ENCODE measurements around the gene CALHM5.
A peak's percentile ranks its signal among the peaks of the same experiment; 100 is the strongest.
"Not testable (repeated sequence)": the region's sequence is repeated elsewhere in the genome, so short reads cannot be mapped to it uniquely, and the experiment has no call there.

Gene CALHM5, protein sequence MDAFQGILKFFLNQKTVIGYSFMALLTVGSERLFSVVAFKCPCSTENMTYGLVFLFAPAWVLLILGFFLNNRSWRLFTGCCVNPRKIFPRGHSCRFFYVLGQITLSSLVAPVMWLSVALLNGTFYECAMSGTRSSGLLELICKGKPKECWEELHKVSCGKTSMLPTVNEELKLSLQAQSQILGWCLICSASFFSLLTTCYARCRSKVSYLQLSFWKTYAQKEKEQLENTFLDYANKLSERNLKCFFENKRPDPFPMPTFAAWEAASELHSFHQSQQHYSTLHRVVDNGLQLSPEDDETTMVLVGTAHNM

DNA sequence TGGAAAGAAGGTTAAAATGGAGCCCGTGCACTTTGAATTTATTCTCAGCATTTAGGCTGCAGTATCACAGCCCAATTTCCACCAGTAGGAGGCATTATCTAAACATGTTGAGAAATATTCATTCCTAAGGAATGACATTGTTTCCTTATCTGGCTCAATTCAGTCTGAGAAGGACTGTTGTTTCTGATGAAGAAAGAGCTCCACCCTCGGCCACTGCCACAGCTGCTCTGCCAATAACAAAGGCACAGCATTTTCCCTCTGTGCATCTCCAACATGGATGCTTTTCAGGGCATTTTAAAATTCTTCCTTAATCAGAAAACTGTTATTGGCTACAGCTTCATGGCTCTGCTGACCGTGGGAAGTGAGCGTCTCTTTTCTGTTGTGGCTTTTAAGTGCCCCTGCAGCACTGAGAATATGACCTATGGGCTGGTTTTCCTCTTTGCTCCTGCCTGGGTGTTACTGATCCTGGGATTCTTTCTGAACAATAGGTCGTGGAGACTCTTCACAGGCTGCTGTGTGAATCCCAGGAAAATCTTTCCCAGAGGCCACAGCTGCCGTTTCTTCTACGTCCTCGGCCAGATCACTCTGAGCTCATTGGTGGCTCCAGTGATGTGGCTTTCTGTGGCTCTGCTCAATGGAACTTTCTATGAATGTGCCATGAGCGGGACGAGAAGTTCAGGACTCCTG is at the start of gene CALHM5:
Gene CALHM5, plus strand, starts transcription at position 216 of the 687 bp plus-strand sequence. Its CDS starts 58 bp downstream, at position 274.
- DNase-seq (ENCODE audit: low read depth) = no peak

DNA sequence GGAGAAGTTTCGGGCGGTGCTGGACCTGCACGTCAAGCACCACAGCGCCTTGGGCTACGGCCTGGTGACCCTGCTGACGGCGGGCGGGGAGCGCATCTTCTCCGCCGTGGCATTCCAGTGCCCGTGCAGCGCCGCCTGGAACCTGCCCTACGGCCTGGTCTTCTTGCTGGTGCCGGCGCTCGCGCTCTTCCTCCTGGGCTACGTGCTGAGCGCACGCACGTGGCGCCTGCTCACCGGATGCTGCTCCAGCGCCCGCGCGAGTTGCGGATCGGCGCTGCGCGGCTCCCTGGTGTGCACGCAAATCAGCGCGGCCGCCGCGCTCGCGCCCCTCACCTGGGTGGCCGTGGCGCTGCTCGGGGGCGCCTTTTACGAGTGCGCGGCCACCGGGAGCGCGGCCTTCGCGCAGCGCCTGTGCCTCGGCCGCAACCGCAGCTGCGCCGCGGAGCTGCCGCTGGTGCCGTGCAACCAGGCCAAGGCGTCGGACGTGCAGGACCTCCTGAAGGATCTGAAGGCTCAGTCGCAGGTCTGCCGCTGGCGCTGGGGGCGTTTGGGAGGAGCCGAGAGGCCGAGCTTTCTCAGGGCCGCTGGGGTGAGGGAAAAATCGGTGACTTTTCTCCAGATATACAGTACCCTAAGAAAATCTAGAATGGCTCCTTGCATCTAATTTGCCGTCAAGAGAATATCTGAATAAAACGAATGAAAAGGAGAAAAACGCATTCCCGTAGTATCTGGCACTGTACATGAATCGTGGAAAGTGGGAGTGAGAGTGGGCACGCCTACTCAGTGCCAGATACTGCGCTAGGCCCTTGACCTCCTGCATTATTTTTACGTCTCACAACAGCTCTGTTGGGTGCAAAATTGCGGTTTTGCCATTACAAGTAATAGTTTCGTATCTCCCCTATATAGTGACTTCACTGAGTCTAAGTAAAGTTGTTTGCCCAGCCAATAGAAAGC is 49.2 kb upstream of the CALHM5 start:
- DNase-seq (ENCODE audit: low read depth) = peak; percentile 54

DNA sequence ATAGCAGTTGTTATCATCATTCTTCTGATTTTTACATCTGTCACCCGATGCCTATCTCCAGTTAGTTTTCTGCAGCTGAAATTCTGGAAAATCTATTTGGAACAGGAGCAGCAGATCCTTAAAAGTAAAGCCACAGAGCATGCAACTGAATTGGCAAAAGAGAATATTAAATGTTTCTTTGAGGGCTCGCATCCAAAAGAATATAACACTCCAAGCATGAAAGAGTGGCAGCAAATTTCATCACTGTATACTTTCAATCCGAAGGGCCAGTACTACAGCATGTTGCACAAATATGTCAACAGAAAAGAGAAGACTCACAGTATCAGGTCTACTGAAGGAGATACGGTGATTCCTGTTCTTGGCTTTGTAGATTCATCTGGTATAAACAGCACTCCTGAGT is 48.1 kb upstream of the CALHM5 start:
- no peak for DNase-seq (ENCODE audit: low read depth)

DNA sequence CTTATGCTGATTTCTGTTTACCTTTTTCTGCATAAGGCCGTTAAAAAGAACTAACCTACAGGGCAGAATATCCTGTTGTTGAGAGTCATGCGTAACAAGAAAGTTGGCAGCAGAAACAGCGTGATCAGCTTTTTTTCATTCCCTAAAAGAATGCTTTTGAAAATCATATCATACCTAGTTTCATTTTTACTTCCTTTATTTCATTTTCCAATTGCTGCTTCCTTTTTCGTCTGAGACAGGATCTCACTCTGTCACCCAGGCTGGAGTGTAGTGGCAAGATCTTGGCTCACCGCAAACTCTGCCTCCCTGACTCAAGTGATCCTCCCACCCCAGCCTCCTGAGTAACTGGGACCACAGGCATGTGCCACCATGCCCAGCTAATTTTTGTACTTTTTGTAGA is 46.2 kb upstream of the CALHM5 start:
- DNase-seq (ENCODE audit: low read depth) = no peak

DNA sequence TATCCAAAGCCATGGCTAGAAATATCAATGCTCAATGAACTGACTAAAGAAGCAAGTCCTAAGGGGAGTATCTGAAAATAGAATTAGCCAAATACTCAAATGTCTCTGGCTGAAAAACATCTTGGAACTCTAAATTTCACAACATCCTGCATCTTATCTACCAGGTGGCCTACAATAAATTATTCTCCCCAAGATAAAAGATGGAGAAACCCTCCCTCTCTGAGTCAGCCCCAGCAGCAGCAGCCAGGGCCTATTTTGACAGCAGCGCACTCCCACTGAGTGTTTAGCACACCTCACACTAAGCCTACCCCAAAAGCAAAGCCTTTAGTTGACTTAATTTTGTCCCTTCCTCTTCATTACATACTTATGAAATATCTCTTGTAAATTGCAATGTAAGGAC is 44.3 kb upstream of the CALHM5 start:
- DNase-seq (ENCODE audit: low read depth) = no peak

DNA sequence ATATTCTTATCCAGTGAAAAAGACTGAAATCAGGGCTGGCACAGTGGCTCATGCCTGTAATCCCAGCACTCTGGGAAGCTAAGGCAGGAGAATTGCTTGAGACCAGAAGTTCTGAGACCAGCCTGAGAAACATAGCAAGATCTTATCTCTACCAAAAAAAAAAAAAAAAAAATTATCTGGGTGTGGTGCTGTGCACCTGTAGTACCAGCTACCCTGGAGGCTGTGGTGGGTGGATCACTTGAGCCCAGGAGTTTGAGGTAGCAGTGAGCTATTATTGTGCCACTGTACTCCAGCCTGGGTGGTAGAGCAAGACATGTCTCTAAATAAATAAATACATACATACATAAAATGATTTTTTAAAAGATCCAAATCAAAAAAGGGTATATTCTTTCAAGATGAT is 43.9 kb upstream of the CALHM5 start:
- no peak for DNase-seq (ENCODE audit: low read depth)

DNA sequence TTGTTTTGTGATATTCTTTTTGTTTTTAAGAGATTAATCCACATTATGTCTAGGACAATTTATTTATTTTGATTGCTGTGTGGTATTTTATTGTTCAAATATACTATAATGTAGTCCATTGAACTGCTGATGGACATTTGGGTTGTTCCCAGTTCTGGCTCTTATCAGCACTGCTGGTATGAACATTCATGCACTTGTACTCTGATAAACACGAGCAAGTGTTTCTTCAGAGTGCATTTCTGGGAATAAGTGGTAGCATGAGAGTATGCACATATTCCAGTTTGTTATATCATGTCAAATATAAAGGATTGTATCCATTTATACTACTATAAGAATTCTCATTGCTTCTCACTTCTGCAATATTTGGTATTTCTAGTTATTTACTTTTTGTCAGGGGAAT is 43.1 kb upstream of the CALHM5 start:
- no peak for DNase-seq (ENCODE audit: low read depth)

DNA sequence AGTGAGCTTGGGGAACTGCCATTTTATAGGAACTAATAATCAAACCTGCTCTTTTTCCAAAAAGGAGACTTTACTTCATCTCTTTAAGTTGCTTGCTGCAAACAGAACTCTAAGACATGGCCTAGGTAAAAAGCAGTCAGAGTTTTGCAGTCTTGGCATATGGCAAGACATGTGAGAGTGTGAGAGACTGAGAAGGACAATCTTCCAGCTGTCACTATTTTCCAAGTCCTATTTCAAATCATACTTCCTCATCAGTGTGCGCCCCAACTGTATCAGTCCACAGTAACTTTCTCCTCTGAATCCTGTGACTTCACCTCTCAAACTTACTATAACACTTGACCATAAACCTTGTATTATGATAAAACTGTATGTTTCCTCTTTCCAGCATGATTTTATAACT is 39.9 kb upstream of the CALHM5 start:
- no peak for DNase-seq (ENCODE audit: low read depth)

DNA sequence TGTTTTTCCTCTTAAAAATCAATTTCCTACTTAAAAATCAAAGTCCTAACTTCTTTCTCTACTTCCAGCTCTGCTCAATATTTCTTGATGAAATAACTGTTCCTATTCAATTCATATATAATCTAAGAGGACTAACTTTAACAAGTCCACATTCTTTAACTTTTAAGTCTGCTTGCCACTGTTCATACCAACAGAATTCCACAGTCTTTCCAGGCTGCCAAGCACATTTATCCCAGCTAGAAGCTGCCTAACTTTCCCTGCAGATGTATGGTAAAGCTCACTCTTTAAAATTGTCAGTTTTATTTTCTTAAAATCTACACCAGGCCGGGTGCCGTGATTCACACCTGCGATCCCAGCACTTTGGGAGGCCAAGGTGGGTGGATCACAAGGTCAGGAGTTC is 38.7 kb upstream of the CALHM5 start:
- no peak for DNase-seq (ENCODE audit: low read depth)

DNA sequence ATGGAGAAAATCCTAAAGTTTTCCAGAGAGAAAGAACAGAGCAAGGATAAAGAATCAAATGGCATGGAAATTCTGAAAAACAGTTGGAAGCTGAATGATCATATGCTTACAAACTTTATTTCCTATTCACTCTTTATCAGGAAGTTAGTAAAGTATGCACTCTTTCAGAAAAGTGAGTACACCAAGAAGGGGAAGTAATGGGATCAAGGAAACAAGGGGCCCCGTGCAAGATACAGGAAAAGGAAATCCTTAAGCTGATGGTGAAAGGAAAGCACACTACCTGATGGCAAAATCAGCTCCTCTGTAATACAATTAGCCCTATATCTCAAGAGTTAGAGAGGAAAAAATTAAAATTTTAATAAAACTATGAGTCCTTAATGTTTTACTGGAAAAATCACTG is 36.3 kb upstream of the CALHM5 start:
- no peak for DNase-seq (ENCODE audit: low read depth)

DNA sequence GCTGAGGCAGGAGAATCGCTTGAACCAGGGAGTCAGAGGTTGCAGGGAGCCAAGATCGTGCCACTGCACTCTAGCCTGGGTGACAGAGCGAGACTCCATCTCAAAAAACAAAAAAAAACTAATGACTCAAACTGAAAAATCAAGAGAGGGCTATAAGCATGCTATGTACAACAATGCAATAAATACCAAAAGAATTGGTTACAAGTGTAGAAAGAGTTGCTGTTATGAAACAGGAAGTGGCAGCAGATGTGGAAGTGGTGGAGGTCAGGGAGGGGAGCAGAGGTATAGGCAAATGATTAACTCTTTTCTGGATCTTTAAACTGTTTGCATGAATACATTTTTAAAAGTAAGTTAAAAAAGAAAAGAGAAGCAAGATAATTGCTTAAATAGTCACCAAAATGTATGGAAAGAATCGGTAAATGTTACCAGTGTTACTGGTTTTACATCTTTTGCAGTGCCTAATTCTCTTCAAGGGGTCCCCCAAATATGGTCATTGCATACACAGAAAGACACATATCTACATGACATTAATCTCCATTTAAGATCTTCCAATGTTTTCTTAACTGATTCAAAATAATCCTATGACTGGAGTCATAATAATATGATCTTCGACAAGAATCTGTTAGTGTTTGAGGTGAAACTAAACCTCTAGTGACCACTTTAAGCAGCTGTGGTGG is 35.3 kb upstream of the CALHM5 start:
- DNase-seq (ENCODE audit: low read depth) = no peak

DNA sequence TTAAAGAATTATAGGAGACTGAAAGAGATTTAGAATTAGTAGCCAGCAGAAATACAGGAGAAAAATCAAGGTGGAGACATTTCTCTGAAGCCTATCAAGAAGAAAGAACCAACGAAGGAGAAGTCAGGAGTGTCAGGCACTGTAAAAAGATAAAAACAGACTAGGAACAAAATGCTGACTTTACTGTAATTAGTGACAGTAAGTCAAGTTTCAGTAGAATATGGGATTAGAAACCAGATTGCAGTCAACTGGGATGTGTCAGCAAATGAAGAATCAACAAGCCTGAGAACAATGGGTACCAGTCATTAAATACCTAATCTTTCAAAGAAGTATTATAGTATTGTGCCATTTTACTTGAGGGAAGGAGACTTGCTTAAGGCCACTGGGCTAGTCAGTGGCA is 28.7 kb upstream of the CALHM5 start:
- DNase-seq (ENCODE audit: low read depth) = no peak

DNA sequence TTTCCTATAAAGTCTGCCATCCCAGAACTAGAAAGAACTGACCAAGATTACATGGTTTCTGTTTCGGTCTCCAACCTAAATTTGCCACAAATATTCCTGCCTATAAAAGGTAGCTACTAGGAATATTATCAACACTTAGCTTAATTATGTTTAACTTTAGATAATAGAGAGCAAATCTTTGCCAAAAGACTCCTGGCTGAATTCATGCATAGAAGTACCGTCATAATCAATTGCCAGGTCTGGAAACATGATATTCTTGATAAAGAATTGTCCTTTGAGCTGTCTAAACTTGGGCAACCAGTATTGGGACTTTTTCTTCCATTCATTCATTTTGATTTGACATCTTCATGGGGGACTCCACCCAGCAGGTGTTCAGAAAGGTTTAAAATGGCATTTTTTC is 27.8 kb upstream of the CALHM5 start:
- DNase-seq (ENCODE audit: low read depth) = no peak

DNA sequence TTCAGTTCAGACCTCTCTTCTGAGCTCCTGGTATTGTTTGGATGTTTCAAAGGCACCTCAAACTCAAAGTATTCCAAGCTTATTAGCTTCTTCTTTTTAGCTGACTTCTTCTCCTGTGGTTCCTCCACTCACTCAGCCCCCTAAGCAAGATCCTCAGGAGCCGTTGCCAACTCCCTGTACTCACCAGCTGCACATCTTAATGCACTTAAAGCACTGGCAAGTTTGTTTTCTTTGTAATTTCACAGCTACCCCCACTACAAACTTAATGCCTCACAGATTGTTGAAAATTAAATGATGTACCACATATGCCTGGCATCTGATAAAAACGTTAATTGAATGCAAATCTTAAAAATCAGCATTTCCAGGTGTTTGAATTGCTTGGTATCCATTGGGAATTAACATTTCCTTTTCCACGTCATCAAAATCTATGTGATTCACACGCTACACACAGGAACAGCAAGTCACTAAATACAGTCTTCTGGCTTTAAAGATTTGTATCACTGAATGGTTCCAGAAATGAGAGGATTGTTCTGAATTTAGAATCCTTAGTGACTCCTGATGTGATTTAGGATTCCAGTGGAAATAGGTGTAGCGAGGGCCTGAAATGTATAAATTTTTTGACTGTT is 25.8 kb upstream of the CALHM5 start:
- no peak for DNase-seq (ENCODE audit: low read depth)

DNA sequence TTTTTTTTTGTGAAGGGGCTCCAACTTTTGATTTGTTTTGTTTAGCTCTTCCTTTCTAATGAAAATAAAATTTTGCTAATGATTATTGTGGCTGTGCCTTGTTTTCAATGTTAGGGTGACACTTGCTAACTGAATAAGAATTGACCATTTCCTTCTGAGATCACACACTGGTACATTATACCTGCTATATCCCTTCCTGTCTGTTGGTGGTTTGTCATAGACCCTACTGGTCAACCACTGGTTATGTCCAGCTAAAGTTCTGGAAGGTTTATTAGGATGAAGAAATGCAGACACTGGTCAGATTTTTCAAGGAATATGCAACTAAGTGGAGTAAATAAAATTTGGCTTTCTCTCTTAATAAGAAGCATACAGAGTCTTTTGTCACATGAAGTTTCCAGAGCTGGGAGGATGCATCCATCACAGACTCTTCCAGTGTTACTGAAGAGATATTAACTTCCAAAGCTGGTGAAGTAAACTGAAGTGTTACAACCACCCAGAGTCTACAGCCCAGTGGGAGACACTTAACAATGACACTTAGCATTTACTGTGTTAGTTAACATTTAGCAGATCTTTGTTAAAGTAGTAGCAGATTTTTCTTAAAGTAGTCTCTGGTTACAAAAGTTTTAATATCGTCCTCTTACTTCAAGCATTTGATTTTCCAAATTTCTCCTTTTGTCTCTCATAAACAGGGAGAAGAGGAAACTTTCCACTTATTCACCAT is 19.7 kb upstream of the CALHM5 start:
- no peak for DNase-seq (ENCODE audit: low read depth)

DNA sequence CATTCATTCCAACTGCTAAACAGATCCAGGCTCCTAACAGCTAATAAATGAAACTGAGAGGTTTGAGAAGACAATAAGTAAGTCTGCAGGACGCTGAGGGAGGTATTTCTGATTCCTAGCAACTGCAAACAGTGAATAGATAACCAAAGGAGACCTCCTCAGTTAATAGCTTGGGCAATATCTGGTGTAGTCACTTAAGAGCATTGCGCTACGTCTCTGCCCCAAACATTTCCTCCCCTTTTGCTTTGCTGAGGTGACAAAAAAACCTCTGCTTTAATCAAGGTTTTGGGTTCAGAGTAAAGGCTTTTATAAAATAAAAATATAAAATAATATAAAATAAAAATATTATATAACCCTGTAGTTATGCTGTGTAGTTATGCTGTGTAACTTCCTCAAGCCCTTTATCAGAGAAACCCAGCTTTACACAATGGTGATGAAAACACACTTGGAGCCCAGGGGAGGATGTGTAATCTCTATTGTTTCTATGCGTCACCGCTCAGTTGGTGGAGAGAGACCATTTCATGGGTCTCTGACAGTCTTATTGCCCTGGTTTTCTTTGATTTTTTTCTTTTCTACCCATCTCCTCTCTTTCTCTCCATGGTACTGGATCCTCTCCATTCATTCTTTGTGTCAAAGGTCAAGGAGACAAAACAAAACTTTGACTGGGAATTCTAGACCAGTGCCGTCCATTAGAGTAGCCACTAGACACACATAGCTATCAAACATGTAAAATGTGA is 18.9 kb upstream of the CALHM5 start:
- DNase-seq (ENCODE audit: low read depth) = no peak

DNA sequence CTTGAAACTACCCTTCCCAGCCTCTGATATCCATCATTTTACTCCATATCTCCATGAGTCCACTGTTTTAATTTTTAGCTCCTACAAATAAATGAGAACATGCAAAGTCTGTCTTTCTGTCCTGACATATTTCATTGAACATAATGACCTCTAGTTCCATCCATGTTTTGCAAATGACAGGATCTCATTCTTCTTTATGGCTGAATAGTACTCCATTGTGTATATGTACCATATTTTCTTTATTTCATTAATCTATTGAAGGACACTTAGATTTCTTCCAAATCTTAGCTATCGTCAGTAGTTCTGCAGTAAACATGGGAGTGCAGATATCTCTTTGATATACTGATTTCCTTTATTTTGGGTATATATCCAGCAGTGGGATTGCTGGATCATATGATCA is 16.3 kb upstream of the CALHM5 start:
- DNase-seq (ENCODE audit: low read depth) = not testable (repeated sequence)

DNA sequence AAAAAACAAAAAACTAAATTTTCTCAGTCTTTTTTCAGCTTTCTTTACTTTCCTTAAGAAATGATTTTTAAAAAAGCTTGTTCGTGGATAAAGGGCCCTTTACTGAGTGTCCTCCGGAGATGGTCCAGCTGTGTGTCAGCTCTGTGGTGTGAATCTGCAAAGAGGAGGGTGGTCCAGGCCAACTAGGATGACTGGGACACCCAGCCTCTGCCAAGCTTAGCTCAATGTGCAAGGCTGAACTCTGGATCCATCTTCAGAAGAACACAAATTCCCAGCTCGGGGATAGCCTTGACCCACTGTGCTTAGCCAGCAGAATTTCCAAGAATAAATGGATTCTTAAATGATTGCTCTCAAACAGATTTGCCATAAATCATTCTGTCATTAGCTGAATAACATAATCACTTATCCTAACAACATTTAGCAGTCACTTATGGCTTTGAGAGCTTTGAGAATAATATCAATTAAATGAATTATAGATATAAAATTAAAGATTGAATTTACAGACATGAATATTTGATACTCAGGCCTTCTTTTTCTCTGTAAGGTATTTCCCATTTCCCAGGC is 14.2 kb upstream of the CALHM5 start:
- DNase-seq (ENCODE audit: low read depth) = no peak

DNA sequence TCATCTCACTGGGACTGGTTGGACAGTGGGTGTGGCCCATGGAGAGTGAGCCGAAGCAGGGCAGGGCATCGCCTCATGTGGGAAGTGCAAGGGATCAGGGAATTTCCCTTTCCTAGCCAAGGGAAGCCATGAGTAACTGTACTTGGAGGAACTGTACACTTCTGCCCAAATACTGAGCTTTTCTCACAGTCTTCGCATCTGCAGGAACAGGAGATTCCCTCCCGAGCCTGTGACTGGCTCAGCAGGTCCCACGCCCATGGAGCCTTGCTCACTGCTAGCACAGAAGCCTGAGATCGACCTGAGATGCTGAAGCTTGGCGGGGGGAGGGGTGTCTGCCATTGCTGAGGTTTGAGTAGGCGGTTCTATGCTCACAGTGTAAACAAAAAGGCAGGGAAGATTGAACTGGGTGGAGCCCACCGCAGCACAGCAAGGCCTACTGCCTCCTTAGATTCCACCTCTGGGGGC is 10.4 kb upstream of the CALHM5 start:
- no peak for DNase-seq (ENCODE audit: low read depth)

DNA sequence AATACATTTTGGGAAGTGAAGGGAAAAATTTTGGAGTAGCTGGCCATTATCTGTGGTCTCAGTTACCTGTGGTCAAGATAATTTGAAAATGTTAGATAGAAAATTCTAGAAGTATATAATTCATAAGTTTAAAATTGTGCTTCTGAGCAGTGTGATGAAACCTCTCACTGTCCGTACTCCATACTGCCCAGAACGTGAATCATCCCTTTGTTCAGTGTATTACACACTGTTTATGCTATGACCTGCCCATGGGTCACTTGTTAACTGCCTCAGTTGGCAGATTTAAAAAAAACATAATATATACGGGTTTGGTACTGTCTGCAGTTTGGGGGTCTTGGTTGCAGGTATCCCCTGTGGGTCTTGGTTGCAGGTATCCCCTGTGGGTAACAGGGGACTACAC is 4.1 kb upstream of the CALHM5 start:
- DNase-seq (ENCODE audit: low read depth) = no peak
